Measurements from ENCODE around the gene OR10A3. TPM values are rescaled to one million over a fixed set of nuclear protein-coding genes. Genes with fewer than 3 reads are reported as not detected.

The OR10A3 gene
- polyA plus RNA-seq, 1 donor from 2014 or later: not detected

DNA sequence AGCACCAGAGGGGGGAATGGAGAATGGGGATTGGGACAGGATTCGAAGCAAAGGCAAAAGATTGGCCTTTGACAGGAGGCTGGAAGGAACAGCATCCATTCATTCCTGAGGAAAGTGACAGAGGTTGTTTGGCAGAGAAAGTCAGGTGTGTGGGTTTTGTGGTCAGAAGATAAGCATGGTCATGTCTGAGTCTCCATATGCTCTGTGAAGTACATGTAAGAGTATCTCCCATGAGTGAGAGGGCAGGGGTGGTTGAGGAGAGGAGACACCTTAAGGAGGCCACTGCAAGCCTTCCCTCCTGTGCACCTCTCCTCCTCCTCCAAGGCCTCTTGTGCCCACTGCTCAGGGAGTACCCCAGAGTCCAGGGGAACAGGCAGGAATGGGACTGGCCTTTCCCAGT lies 25.6 kb upstream of the OR10A3 start:
- TF ChIP-seq TAF1 (IDR thresholded peaks at IDR 0.05; ENCODE audit: low read depth): no peak
- no peak for TF ChIP-seq EZH2 (IDR thresholded peaks at IDR 0.05; ENCODE audit: borderline replicate concordance, insufficient read depth, low read length, poor library complexity, severe bottlenecking)
- no peak for TF ChIP-seq SMC3 (conservative IDR thresholded peaks at IDR 0.05; ENCODE audit: poor library complexity)
- TF ChIP-seq EP300 (conservative IDR thresholded peaks at IDR 0.05; ENCODE audit: poor library complexity, severe bottlenecking): no peak
- TF ChIP-seq, protein P1, sequence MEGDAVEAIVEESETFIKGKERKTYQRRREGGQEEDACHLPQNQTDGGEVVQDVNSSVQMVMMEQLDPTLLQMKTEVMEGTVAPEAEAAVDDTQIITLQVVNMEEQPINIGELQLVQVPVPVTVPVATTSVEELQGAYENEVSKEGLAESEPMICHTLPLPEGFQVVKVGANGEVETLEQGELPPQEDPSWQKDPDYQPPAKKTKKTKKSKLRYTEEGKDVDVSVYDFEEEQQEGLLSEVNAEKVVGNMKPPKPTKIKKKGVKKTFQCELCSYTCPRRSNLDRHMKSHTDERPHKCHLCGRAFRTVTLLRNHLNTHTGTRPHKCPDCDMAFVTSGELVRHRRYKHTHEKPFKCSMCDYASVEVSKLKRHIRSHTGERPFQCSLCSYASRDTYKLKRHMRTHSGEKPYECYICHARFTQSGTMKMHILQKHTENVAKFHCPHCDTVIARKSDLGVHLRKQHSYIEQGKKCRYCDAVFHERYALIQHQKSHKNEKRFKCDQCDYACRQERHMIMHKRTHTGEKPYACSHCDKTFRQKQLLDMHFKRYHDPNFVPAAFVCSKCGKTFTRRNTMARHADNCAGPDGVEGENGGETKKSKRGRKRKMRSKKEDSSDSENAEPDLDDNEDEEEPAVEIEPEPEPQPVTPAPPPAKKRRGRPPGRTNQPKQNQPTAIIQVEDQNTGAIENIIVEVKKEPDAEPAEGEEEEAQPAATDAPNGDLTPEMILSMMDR (IDR thresholded peaks at IDR 0.05; ENCODE audit: poor library complexity, severe bottlenecking): no peak
- no peak for TF ChIP-seq RAD21 (conservative IDR thresholded peaks at IDR 0.05)
- no peak for TF ChIP-seq POLR2AphosphoS5 (IDR thresholded peaks at IDR 0.05)
- Histone ChIP-seq H3K27me3 (ENCODE audit: insufficient read depth, low read depth, low read length) (no peaks in the 10 kb centered on the region), H3K9ac (ENCODE audit: low read length) (no peak overlapping the region), H3K9me3 (ENCODE audit: low read length) (no peaks in the 10 kb centered on the region), H3K4me3 (ENCODE audit: low read length) (no peak overlapping the region), H4K20me1 (ENCODE audit: insufficient read depth) (no peaks in the 10 kb centered on the region), H3K4me2 (ENCODE audit: low read length) (no peak overlapping the region), H3K36me3 (ENCODE audit: insufficient read depth, low read length) (no peaks in the 10 kb centered on the region), H3K9me2 (ENCODE audit: insufficient read depth, low read length) (no peaks in the 10 kb centered on the region), H2AFZ (ENCODE audit: low read depth, low read length) (no peak overlapping the region), H3F3A (ENCODE audit: insufficient read depth, low read length, poor library complexity, severe bottlenecking) (no peaks in the 10 kb centered on the region), H3K79me2 (replicated peaks; ENCODE audit: insufficient read depth, low read length) (no peaks in the 10 kb centered on the region), H3K27ac (ENCODE audit: low read length) (no peak overlapping the region)

DNA sequence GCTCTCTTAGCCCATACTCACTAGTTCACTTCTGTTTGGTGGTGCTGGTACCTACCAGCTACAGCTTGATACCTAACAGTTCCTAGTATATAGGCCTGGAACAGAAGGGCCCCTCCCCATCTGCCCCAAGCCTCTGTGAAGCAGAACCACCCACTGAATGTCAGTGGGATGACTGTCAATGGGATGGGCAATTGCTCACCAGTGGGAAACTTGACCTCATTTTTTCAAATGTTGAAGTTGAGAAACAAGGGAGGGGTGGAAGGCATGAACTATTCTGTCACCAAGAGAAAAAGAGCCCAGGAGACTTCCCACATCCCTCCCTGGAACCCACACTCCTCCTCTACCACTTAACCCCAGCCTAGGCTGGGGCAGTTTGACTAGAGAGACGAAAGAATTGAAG lies 23.9 kb upstream of the OR10A3 start, which contains the start of gene NLRP10:
Gene NLRP10 (minus strand): TSS at position 62 of the 400 bp plus-strand sequence. CDS start 1,952 bp downstream, outside the sequence.
- Histone ChIP-seq H2AFZ (ENCODE audit: low read depth, low read length) (no peak within 1 kb of the TSS), H3K9me3 (ENCODE audit: low read length) (no peaks in the 10 kb centered on the region), H3K36me3 (ENCODE audit: insufficient read depth, low read length) (no peaks in the 10 kb centered on the region), H4K20me1 (ENCODE audit: insufficient read depth) (no peaks in the 10 kb centered on the region), H3K27ac (ENCODE audit: low read length) (no peak within 1 kb of the TSS), H3K79me2 (replicated peaks; ENCODE audit: insufficient read depth, low read length) (no peaks in the 10 kb centered on the region), H3K4me3 (ENCODE audit: low read length) (no peak within 1 kb of the TSS), H3K9me2 (ENCODE audit: insufficient read depth, low read length) (no peaks in the 10 kb centered on the region), H3F3A (ENCODE audit: insufficient read depth, low read length, poor library complexity, severe bottlenecking) (no peaks in the 10 kb centered on the region), H3K9ac (ENCODE audit: low read length) (no peak within 1 kb of the TSS), H3K27me3 (ENCODE audit: insufficient read depth, low read depth, low read length) (no peaks in the 10 kb centered on the region), H3K4me2 (ENCODE audit: low read length) (no peak within 1 kb of the TSS)
- TF ChIP-seq, protein P1 (IDR thresholded peaks at IDR 0.05; ENCODE audit: poor library complexity, severe bottlenecking): no peak
- TF ChIP-seq, protein P2, sequence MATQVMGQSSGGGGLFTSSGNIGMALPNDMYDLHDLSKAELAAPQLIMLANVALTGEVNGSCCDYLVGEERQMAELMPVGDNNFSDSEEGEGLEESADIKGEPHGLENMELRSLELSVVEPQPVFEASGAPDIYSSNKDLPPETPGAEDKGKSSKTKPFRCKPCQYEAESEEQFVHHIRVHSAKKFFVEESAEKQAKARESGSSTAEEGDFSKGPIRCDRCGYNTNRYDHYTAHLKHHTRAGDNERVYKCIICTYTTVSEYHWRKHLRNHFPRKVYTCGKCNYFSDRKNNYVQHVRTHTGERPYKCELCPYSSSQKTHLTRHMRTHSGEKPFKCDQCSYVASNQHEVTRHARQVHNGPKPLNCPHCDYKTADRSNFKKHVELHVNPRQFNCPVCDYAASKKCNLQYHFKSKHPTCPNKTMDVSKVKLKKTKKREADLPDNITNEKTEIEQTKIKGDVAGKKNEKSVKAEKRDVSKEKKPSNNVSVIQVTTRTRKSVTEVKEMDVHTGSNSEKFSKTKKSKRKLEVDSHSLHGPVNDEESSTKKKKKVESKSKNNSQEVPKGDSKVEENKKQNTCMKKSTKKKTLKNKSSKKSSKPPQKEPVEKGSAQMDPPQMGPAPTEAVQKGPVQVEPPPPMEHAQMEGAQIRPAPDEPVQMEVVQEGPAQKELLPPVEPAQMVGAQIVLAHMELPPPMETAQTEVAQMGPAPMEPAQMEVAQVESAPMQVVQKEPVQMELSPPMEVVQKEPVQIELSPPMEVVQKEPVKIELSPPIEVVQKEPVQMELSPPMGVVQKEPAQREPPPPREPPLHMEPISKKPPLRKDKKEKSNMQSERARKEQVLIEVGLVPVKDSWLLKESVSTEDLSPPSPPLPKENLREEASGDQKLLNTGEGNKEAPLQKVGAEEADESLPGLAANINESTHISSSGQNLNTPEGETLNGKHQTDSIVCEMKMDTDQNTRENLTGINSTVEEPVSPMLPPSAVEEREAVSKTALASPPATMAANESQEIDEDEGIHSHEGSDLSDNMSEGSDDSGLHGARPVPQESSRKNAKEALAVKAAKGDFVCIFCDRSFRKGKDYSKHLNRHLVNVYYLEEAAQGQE (IDR thresholded peaks at IDR 0.05; ENCODE audit: borderline replicate concordance): no peak
- TF ChIP-seq TAF1 (IDR thresholded peaks at IDR 0.05; ENCODE audit: low read depth) (no peak), MXI1 (conservative IDR thresholded peaks at IDR 0.05; ENCODE audit: poor library complexity, severe bottlenecking) (no peak), SMC3 (conservative IDR thresholded peaks at IDR 0.05; ENCODE audit: poor library complexity) (no peak), EZH2 (IDR thresholded peaks at IDR 0.05; ENCODE audit: borderline replicate concordance, insufficient read depth, low read length, poor library complexity, severe bottlenecking) (no peak), EP300 (conservative IDR thresholded peaks at IDR 0.05; ENCODE audit: poor library complexity, severe bottlenecking) (no peak)

All from neural cell (in vitro differentiated cells).